ENCODE measurements around the gene DNAJC13.

- TF ChIP-seq LEF1 (IDR thresholded peaks at IDR 0.05; ENCODE audit: borderline replicate concordance) (no peak), BHLHE40 (IDR thresholded peaks at IDR 0.05; ENCODE audit: borderline replicate concordance) (no peak), FOXK2 (IDR thresholded peaks at IDR 0.05) (no peak), FOXM1 (IDR thresholded peaks at IDR 0.05; ENCODE audit: borderline replicate concordance) (no peak), PKNOX1 (IDR thresholded peaks at IDR 0.05) (no peak), CTBP1 (IDR thresholded peaks at IDR 0.05; ENCODE audit: borderline replicate concordance) (no peak), SP1 (IDR thresholded peaks at IDR 0.05) (no peak), TARDBP (IDR thresholded peaks at IDR 0.05) (no peak), ELF4 (IDR thresholded peaks at IDR 0.05) (no peak), ZNF384 (IDR thresholded peaks at IDR 0.05) (no peak), NFRKB (IDR thresholded peaks at IDR 0.05) (no peak), SUZ12 (IDR thresholded peaks at IDR 0.05) (no peak), L3MBTL2 (conservative IDR thresholded peaks at IDR 0.05) (no peak), FOXA1 (IDR thresholded peaks at IDR 0.05) (no peak)
These were observed 27.1 kb downstream of the DNAJC13 start for GRCh38 chr3:132444383-132444782.

Measured in HEK293T (cell line).